ENCODE data around the gene USP22. TPM values are rescaled to one million over a fixed set of nuclear protein-coding genes. Genes with fewer than 3 reads are reported as not detected.
"Not testable (repeated sequence)": the region's sequence is repeated elsewhere in the genome, so short reads cannot be mapped to it uniquely, and the experiment has no call there.

The USP22 gene
- total RNA-seq, 1 donor from 2014 or later: 156 TPM

- Histone ChIP-seq H3K36me3 (ENCODE audit: control insufficient read depth in 3 of 3, insufficient read depth in 3 of 3, low read length in 3 of 3) (no peaks in the 10 kb centered on the region), H3K4me1 (ENCODE audit: control insufficient read depth in 3 of 3, insufficient read depth in 3 of 3, low read length in 3 of 3) (peaks cover 13 to 39% (median 19%) of the 10 kb centered on the region in 3 donors), H3K27ac (ENCODE audit: low read depth, low read length) (peak overlapping the region; percentile 89), H3K9me3 (ENCODE audit: control insufficient read depth in 3 of 3, low read length in 3 of 3) (no peaks in the 10 kb centered on the region), H3K9ac (ENCODE audit: low read depth in 1 of 3, low read length in 3 of 3) (peak overlapping the region in 1 of 3 donors; percentile 22), H3K27me3 (ENCODE audit: control insufficient read depth in 3 of 3, insufficient read depth in 3 of 3, low read length in 3 of 3) (no peaks in the 10 kb centered on the region), H3K4me3 (ENCODE audit: low read length in 3 of 3) (peak overlapping the region in 1 of 3 donors; percentile 70)
Measured at GRCh38 chr17:21077281-21077680, 34.5 kb upstream of the USP22 start.

GRCh38 chr17:21076242-21076641, 33.4 kb upstream of the USP22 start:
- Histone ChIP-seq H3K4me1 (ENCODE audit: control insufficient read depth in 3 of 3, insufficient read depth in 3 of 3, low read length in 3 of 3) (peaks cover 13 to 39% (median 19%) of the 10 kb centered on the region in 3 donors), H3K9ac (ENCODE audit: low read depth in 1 of 3, low read length in 3 of 3) (peak overlapping the region; percentile 75 to 81 (median 78)), H3K4me3 (ENCODE audit: low read length in 3 of 3) (peak overlapping the region; percentile 62 to 70 (median 64)), H3K36me3 (ENCODE audit: control insufficient read depth in 3 of 3, insufficient read depth in 3 of 3, low read length in 3 of 3) (no peaks in the 10 kb centered on the region), H3K9me3 (ENCODE audit: control insufficient read depth in 3 of 3, low read length in 3 of 3) (no peaks in the 10 kb centered on the region), H3K27me3 (ENCODE audit: control insufficient read depth in 3 of 3, insufficient read depth in 3 of 3, low read length in 3 of 3) (no peaks in the 10 kb centered on the region), H3K27ac (ENCODE audit: low read depth, low read length) (peak overlapping the region; percentile 89)

GRCh38 chr17:21075739-21076085, 32.9 kb upstream of the USP22 start:
- peak overlapping the region; percentile 62 to 70 (median 64) for H3K4me3 ChIP-seq (ENCODE audit: low read length in 3 of 3)
- H3K27me3 ChIP-seq (ENCODE audit: control insufficient read depth in 3 of 3, insufficient read depth in 3 of 3, low read length in 3 of 3): no peaks in the 10 kb centered on the region
- peak overlapping the region; percentile 75 to 81 (median 78) for H3K9ac ChIP-seq (ENCODE audit: low read depth in 1 of 3, low read length in 3 of 3)
- H3K27ac ChIP-seq (ENCODE audit: low read depth, low read length): peak overlapping the region; percentile 89
- no peaks in the 10 kb centered on the region for H3K36me3 ChIP-seq (ENCODE audit: control insufficient read depth in 3 of 3, insufficient read depth in 3 of 3, low read length in 3 of 3)
- H3K4me1 ChIP-seq (ENCODE audit: control insufficient read depth in 3 of 3, insufficient read depth in 3 of 3, low read length in 3 of 3): peaks cover 13 to 39% (median 19%) of the 10 kb centered on the region in 3 donors
- H3K9me3 ChIP-seq (ENCODE audit: control insufficient read depth in 3 of 3, low read length in 3 of 3): no peaks in the 10 kb centered on the region

GRCh38 chr17:21072745-21073197, 30.0 kb upstream of the USP22 start:
- H3K27me3 ChIP-seq (ENCODE audit: control insufficient read depth in 3 of 3, insufficient read depth in 3 of 3, low read length in 3 of 3): no peaks in the 10 kb centered on the region
- no peaks in the 10 kb centered on the region for H3K9me3 ChIP-seq (ENCODE audit: control insufficient read depth in 3 of 3, low read length in 3 of 3)
- H3K9ac ChIP-seq (ENCODE audit: low read depth in 1 of 3, low read length in 3 of 3): no peak overlapping the region
- H3K36me3 ChIP-seq (ENCODE audit: control insufficient read depth in 3 of 3, insufficient read depth in 3 of 3, low read length in 3 of 3): no peaks in the 10 kb centered on the region
- no peak overlapping the region for H3K4me3 ChIP-seq (ENCODE audit: low read length in 3 of 3)
- H3K4me1 ChIP-seq (ENCODE audit: control insufficient read depth in 3 of 3, insufficient read depth in 3 of 3, low read length in 3 of 3): peaks cover 13 to 27% (median 16%) of the 10 kb centered on the region in 3 donors
- H3K27ac ChIP-seq (ENCODE audit: low read depth, low read length): no peak overlapping the region

- Histone ChIP-seq H3K9ac (ENCODE audit: low read depth in 1 of 3, low read length in 3 of 3) (no peak overlapping the region), H3K4me3 (ENCODE audit: low read length in 3 of 3) (no peak overlapping the region), H3K4me1 (ENCODE audit: control insufficient read depth in 3 of 3, insufficient read depth in 3 of 3, low read length in 3 of 3) (no peaks in the 10 kb centered on the region), H3K36me3 (ENCODE audit: control insufficient read depth in 3 of 3, insufficient read depth in 3 of 3, low read length in 3 of 3) (no peaks in the 10 kb centered on the region), H3K27me3 (ENCODE audit: control insufficient read depth in 3 of 3, insufficient read depth in 3 of 3, low read length in 3 of 3) (no peaks in the 10 kb centered on the region), H3K9me3 (ENCODE audit: control insufficient read depth in 3 of 3, low read length in 3 of 3) (no peaks in the 10 kb centered on the region), H3K27ac (ENCODE audit: low read depth, low read length) (no peak overlapping the region)
Measured at GRCh38 chr17:21066394-21066793, 23.6 kb upstream of the USP22 start.

GRCh38 chr17:21061971-21062526, 19.2 kb upstream of the USP22 start:
- no peak overlapping the region for H3K4me3 ChIP-seq (ENCODE audit: low read length in 3 of 3)
- H3K36me3 ChIP-seq (ENCODE audit: control insufficient read depth in 3 of 3, insufficient read depth in 3 of 3, low read length in 3 of 3): no peaks in the 10 kb centered on the region
- H3K9ac ChIP-seq (ENCODE audit: low read depth in 1 of 3, low read length in 3 of 3): no peak overlapping the region
- peaks cover 0 to 3% (median 0%) of the 10 kb centered on the region in 3 donors for H3K27me3 ChIP-seq (ENCODE audit: control insufficient read depth in 3 of 3, insufficient read depth in 3 of 3, low read length in 3 of 3)
- H3K4me1 ChIP-seq (ENCODE audit: control insufficient read depth in 3 of 3, insufficient read depth in 3 of 3, low read length in 3 of 3): no peaks in the 10 kb centered on the region
- H3K9me3 ChIP-seq (ENCODE audit: control insufficient read depth in 3 of 3, low read length in 3 of 3): no peaks in the 10 kb centered on the region
- H3K27ac ChIP-seq (ENCODE audit: low read depth, low read length): no peak overlapping the region

- Histone ChIP-seq H3K4me1 (ENCODE audit: control insufficient read depth in 3 of 3, insufficient read depth in 3 of 3, low read length in 3 of 3) (no peaks in the 10 kb centered on the region), H3K27me3 (ENCODE audit: control insufficient read depth in 3 of 3, insufficient read depth in 3 of 3, low read length in 3 of 3) (peaks cover 0 to 3% (median 0%) of the 10 kb centered on the region in 3 donors), H3K27ac (ENCODE audit: low read depth, low read length) (no peak overlapping the region), H3K9ac (ENCODE audit: low read depth in 1 of 3, low read length in 3 of 3) (no peak overlapping the region), H3K4me3 (ENCODE audit: low read length in 3 of 3) (no peak overlapping the region), H3K36me3 (ENCODE audit: control insufficient read depth in 3 of 3, insufficient read depth in 3 of 3, low read length in 3 of 3) (no peaks in the 10 kb centered on the region), H3K9me3 (ENCODE audit: control insufficient read depth in 3 of 3, low read length in 3 of 3) (no peaks in the 10 kb centered on the region)
Measured at GRCh38 chr17:21061158-21061835, 18.5 kb upstream of the USP22 start.

GRCh38 chr17:21059761-21060160, 16.9 kb upstream of the USP22 start:
- Histone ChIP-seq H3K9me3 (ENCODE audit: control insufficient read depth in 3 of 3, low read length in 3 of 3) (no peaks in the 10 kb centered on the region), H3K27me3 (ENCODE audit: control insufficient read depth in 3 of 3, insufficient read depth in 3 of 3, low read length in 3 of 3) (peaks cover 0 to 3% (median 0%) of the 10 kb centered on the region in 3 donors), H3K27ac (ENCODE audit: low read depth, low read length) (no peak overlapping the region), H3K4me1 (ENCODE audit: control insufficient read depth in 3 of 3, insufficient read depth in 3 of 3, low read length in 3 of 3) (no peaks in the 10 kb centered on the region), H3K4me3 (ENCODE audit: low read length in 3 of 3) (no peak overlapping the region), H3K36me3 (ENCODE audit: control insufficient read depth in 3 of 3, insufficient read depth in 3 of 3, low read length in 3 of 3) (no peaks in the 10 kb centered on the region), H3K9ac (ENCODE audit: low read depth in 1 of 3, low read length in 3 of 3) (no peak overlapping the region)

GRCh38 chr17:21058098-21058893, 15.5 kb upstream of the USP22 start:
- no peak overlapping the region for H3K9ac ChIP-seq (ENCODE audit: low read depth in 1 of 3, low read length in 3 of 3)
- H3K9me3 ChIP-seq (ENCODE audit: control insufficient read depth in 3 of 3, low read length in 3 of 3): no peaks in the 10 kb centered on the region
- no peak overlapping the region for H3K27ac ChIP-seq (ENCODE audit: low read depth, low read length)
- no peaks in the 10 kb centered on the region for H3K36me3 ChIP-seq (ENCODE audit: control insufficient read depth in 3 of 3, insufficient read depth in 3 of 3, low read length in 3 of 3)
- H3K4me3 ChIP-seq (ENCODE audit: low read length in 3 of 3): no peak overlapping the region
- H3K27me3 ChIP-seq (ENCODE audit: control insufficient read depth in 3 of 3, insufficient read depth in 3 of 3, low read length in 3 of 3): peaks cover 0 to 3% (median 0%) of the 10 kb centered on the region in 3 donors
- H3K4me1 ChIP-seq (ENCODE audit: control insufficient read depth in 3 of 3, insufficient read depth in 3 of 3, low read length in 3 of 3): no peaks in the 10 kb centered on the region

GRCh38 chr17:21053056-21053455, 10.2 kb upstream of the USP22 start:
- H3K9me3 ChIP-seq (ENCODE audit: control insufficient read depth in 3 of 3, low read length in 3 of 3); H3K4me3 ChIP-seq (ENCODE audit: low read length in 3 of 3); H3K36me3 ChIP-seq (ENCODE audit: control insufficient read depth in 3 of 3, insufficient read depth in 3 of 3, low read length in 3 of 3); H3K4me1 ChIP-seq (ENCODE audit: control insufficient read depth in 3 of 3, insufficient read depth in 3 of 3, low read length in 3 of 3); H3K27me3 ChIP-seq (ENCODE audit: control insufficient read depth in 3 of 3, insufficient read depth in 3 of 3, low read length in 3 of 3); H3K27ac ChIP-seq (ENCODE audit: low read depth, low read length); H3K9ac ChIP-seq (ENCODE audit: low read depth in 1 of 3, low read length in 3 of 3): not testable (repeated sequence)
